ENCODE data around the gene ERICH4.
A peak's percentile ranks its signal among the peaks of the same experiment; 100 is the strongest.

ERICH4 gene

GRCh38 chr19:41449865-41450178, 6.9 kb downstream of the ERICH4 start:
- no peak overlapping the region for H3K23ac ChIP-seq (ENCODE audit: low read depth, low read length, poor library complexity)
- H2AK5ac ChIP-seq (ENCODE audit: low read depth, low read length) = no peak overlapping the region
- H2BK5ac ChIP-seq (ENCODE audit: low read length) = no peak overlapping the region
- no peaks in the 10 kb centered on the region for H3K36me3 ChIP-seq (replicated peaks in 1 of 2; ENCODE audit: control insufficient read depth in 2 of 2, insufficient read depth in 2 of 2, low read length in 2 of 2)
- no peak overlapping the region for H3K18ac ChIP-seq (ENCODE audit: low read length)
- WGBS, 2 donors (ENCODE audit: extremely low coverage in 2 of 2, insufficient read length in 2 of 2, insufficient replicate concordance in 1 of 2) = no CpG with 5 or more reads among the region's 3 CpGs
- no peak overlapping the region for H4K91ac ChIP-seq (ENCODE audit: low read depth, low read length, poor library complexity)
- H3K4ac ChIP-seq (ENCODE audit: low read length) = no peak overlapping the region
- no peak overlapping the region for H3K27ac ChIP-seq (replicated peaks; ENCODE audit: low read length)
- no peaks in the 10 kb centered on the region for H3K9me3 ChIP-seq (replicated peaks in 1 of 2; ENCODE audit: control insufficient read depth in 2 of 2, insufficient read depth in 1 of 2, low read depth in 1 of 2, low read length in 2 of 2)
- no peak overlapping the region for H3K14ac ChIP-seq (ENCODE audit: low read length)
- no peak overlapping the region for H2AFZ ChIP-seq (ENCODE audit: low read length)
- no peak overlapping the region for H3K4me2 ChIP-seq (ENCODE audit: insufficient read depth, low read length, poor library complexity, severe bottlenecking)
- H3K9ac ChIP-seq (ENCODE audit: low read depth, low read length, poor library complexity) = no peak overlapping the region
- no peak for DNase-seq (ENCODE audit: low spot score)
- H3K4me3 ChIP-seq (ENCODE audit: low read length in 2 of 2) = no peak overlapping the region
- no peak overlapping the region for H2BK12ac ChIP-seq (ENCODE audit: low read length)
- H4K8ac ChIP-seq (ENCODE audit: low read depth, low read length) = no peak overlapping the region
- no peaks in the 10 kb centered on the region for H3K79me1 ChIP-seq (ENCODE audit: low read depth, low read length)
- H2BK15ac ChIP-seq (ENCODE audit: low read length) = no peak overlapping the region
- peaks cover 0 to 2% (median 2%) of the 10 kb centered on the region in 3 experiments for H3K27me3 ChIP-seq (ENCODE audit: control insufficient read depth in 3 of 3, insufficient read depth in 3 of 3, low read depth in 1 of 3, low read length in 3 of 3)
- no peaks in the 10 kb centered on the region for H3K4me1 ChIP-seq (ENCODE audit: control insufficient read depth in 2 of 2, insufficient read depth in 1 of 2, low read depth in 1 of 2, low read length in 2 of 2)
- no peak overlapping the region for H2BK120ac ChIP-seq (ENCODE audit: low read depth, low read length)

DNA sequence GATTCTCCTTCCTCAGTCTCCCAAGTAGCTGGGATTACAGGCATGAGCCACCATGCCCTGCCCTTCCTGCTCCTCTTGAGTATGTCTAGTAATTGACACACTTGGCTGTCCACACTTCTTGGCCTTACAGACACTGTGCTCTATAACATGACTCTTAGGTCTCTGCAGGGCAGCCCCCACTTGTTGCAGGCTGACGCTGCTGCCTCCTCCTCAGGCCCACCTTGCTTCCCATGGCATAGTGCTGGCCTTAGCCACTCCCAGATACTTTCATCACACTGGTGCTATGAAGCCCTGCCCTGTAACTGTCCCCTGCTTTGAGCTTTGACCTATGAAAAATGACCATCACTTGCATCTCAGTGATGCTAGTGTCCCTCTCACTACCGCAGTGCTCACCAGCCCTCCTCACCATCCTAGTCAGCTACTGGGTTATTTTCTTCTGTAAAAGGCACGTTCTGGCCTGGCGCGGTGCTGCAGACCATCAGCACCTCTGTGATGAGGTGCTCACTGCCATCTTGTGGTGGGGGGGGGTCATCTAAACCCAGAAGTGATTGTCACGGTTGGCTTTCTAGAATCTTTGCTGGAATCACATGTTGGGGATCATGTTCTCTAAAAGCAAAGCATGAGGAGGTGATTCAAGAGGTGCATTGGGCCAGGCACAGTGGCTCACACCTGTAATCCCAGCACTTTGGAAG, 9.8 kb downstream of the ERICH4 start:
- Histone ChIP-seq H2BK5ac (ENCODE audit: low read length) (no peak overlapping the region), H3K4me3 (ENCODE audit: low read length in 2 of 2) (peak overlapping the region in 1 of 2 donors; percentile 38), H3K18ac (ENCODE audit: low read length) (no peak overlapping the region), H3K4me1 (ENCODE audit: control insufficient read depth in 2 of 2, insufficient read depth in 1 of 2, low read depth in 1 of 2, low read length in 2 of 2) (no peaks in the 10 kb centered on the region), H2BK12ac (ENCODE audit: low read length) (no peak overlapping the region), H3K9ac (ENCODE audit: low read depth, low read length, poor library complexity) (no peak overlapping the region), H2BK15ac (ENCODE audit: low read length) (no peak overlapping the region), H3K79me1 (ENCODE audit: low read depth, low read length) (no peaks in the 10 kb centered on the region), H3K4me2 (ENCODE audit: insufficient read depth, low read length, poor library complexity, severe bottlenecking) (no peak overlapping the region), H3K36me3 (replicated peaks in 1 of 2; ENCODE audit: control insufficient read depth in 2 of 2, insufficient read depth in 2 of 2, low read length in 2 of 2) (no peaks in the 10 kb centered on the region), H2BK120ac (ENCODE audit: low read depth, low read length) (no peak overlapping the region), H4K8ac (ENCODE audit: low read depth, low read length) (no peak overlapping the region), H3K23ac (ENCODE audit: low read depth, low read length, poor library complexity) (no peak overlapping the region), H3K14ac (ENCODE audit: low read length) (no peak overlapping the region), H3K9me3 (replicated peaks in 1 of 2; ENCODE audit: control insufficient read depth in 2 of 2, insufficient read depth in 1 of 2, low read depth in 1 of 2, low read length in 2 of 2) (peaks cover 0 to 2% of the 10 kb centered on the region in 2 donors), H2AFZ (ENCODE audit: low read length) (no peak overlapping the region), H3K4ac (ENCODE audit: low read length) (no peak overlapping the region), H4K91ac (ENCODE audit: low read depth, low read length, poor library complexity) (no peak overlapping the region), H3K27ac (replicated peaks; ENCODE audit: low read length) (no peak overlapping the region), H2AK5ac (ENCODE audit: low read depth, low read length) (no peak overlapping the region), H3K27me3 (ENCODE audit: control insufficient read depth in 3 of 3, insufficient read depth in 3 of 3, low read depth in 1 of 3, low read length in 3 of 3) (peaks cover 0 to 8% (median 0%) of the 10 kb centered on the region in 3 experiments)
- no CpG with 5 or more reads among the region's 6 CpGs for WGBS, 2 donors (ENCODE audit: extremely low coverage in 2 of 2, insufficient read length in 2 of 2, insufficient replicate concordance in 1 of 2)
- DNase-seq (ENCODE audit: low spot score) = no peak

DNA sequence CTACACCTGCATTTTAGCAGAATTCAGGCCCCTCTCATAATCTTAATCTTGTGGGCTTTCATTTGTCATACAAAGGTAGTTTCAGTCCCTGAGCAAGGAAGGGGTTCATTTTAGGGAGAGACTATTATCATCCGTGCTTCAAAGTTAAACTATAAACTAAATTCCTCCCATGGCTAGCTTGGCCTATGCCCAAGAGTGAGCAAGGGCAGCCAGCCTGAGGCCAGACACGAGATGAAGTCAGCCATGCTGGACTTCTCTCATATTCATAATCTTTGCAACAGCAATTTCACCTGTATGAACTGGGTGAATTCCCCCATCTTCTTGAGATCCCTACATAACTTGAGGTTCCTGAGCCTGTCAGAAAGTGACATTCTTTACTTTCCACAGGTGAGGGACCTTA, 13.0 kb downstream of the ERICH4 start:
- H3K14ac ChIP-seq (ENCODE audit: low read length) = no peak overlapping the region
- H2BK12ac ChIP-seq (ENCODE audit: low read length) = no peak overlapping the region

DNA sequence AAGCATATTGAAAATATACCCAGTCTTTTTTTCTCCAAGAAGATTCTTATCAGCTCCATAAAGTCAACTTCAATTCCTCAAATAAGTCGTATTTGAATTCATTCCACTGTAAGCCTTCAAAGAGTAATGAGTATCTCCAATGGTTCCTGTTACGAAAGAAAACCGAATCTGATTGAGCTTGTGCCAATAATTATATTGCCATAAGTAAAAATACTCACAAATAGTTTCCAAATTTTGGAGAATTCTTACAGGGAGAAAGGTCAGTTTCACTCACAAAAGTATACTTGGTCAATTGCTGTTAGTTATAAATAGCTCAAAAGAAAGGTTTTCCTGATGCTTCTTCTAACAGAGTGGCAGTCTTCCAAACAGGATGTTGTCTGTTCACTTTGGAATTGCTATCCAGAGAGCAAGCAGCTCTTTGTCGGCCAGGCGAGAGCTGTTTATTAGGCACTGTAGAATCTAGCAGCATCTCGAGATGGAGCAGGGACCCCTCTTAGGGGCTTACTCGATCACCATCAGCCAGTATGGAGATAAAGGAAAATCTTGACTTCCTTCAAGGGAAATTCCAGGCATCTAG, 13.5 kb downstream of the ERICH4 start:
- Histone ChIP-seq H3K18ac (ENCODE audit: low read length) (no peak overlapping the region), H3K4me3 (ENCODE audit: low read length in 2 of 2) (no peak overlapping the region), H2BK120ac (ENCODE audit: low read depth, low read length) (no peak overlapping the region), H2AK5ac (ENCODE audit: low read depth, low read length) (no peak overlapping the region), H4K91ac (ENCODE audit: low read depth, low read length, poor library complexity) (no peak overlapping the region), H3K27ac (replicated peaks; ENCODE audit: low read length) (no peak overlapping the region), H2BK15ac (ENCODE audit: low read length) (no peak overlapping the region), H3K9me3 (replicated peaks in 1 of 2; ENCODE audit: control insufficient read depth in 2 of 2, insufficient read depth in 1 of 2, low read depth in 1 of 2, low read length in 2 of 2) (peaks cover 0 to 2% of the 10 kb centered on the region in 2 donors), H2BK12ac (ENCODE audit: low read length) (no peak overlapping the region), H3K27me3 (ENCODE audit: control insufficient read depth in 3 of 3, insufficient read depth in 3 of 3, low read depth in 1 of 3, low read length in 3 of 3) (peaks cover 0 to 23% (median 0%) of the 10 kb centered on the region in 3 experiments), H3K9ac (ENCODE audit: low read depth, low read length, poor library complexity) (no peak overlapping the region), H3K4me2 (ENCODE audit: insufficient read depth, low read length, poor library complexity, severe bottlenecking) (no peak overlapping the region), H3K79me1 (ENCODE audit: low read depth, low read length) (no peaks in the 10 kb centered on the region), H3K36me3 (replicated peaks in 1 of 2; ENCODE audit: control insufficient read depth in 2 of 2, insufficient read depth in 2 of 2, low read length in 2 of 2) (no peaks in the 10 kb centered on the region), H4K8ac (ENCODE audit: low read depth, low read length) (no peak overlapping the region), H3K4ac (ENCODE audit: low read length) (no peak overlapping the region), H2BK5ac (ENCODE audit: low read length) (no peak overlapping the region), H3K4me1 (ENCODE audit: control insufficient read depth in 2 of 2, insufficient read depth in 1 of 2, low read depth in 1 of 2, low read length in 2 of 2) (no peaks in the 10 kb centered on the region), H3K14ac (ENCODE audit: low read length) (no peak overlapping the region), H3K23ac (ENCODE audit: low read depth, low read length, poor library complexity) (no peak overlapping the region), H2AFZ (ENCODE audit: low read length) (no peak overlapping the region)
- DNase-seq (ENCODE audit: low spot score) = no peak
- no CpG with 5 or more reads among the region's 7 CpGs for WGBS, 2 donors (ENCODE audit: extremely low coverage in 2 of 2, insufficient read length in 2 of 2, insufficient replicate concordance in 1 of 2)

More for the DNA sequence above, 13.0 kb downstream of the ERICH4 start:
- no peak overlapping the region for H2AK5ac ChIP-seq (ENCODE audit: low read depth, low read length)
- H3K4me1 ChIP-seq (ENCODE audit: control insufficient read depth in 2 of 2, insufficient read depth in 1 of 2, low read depth in 1 of 2, low read length in 2 of 2) = no peaks in the 10 kb centered on the region
- DNase-seq (ENCODE audit: low spot score) = no peak
- H3K9ac ChIP-seq (ENCODE audit: low read depth, low read length, poor library complexity) = no peak overlapping the region
- no peak overlapping the region for H4K8ac ChIP-seq (ENCODE audit: low read depth, low read length)
- H3K4me2 ChIP-seq (ENCODE audit: insufficient read depth, low read length, poor library complexity, severe bottlenecking) = no peak overlapping the region
- no peak overlapping the region for H4K91ac ChIP-seq (ENCODE audit: low read depth, low read length, poor library complexity)
- no peak overlapping the region for H2BK15ac ChIP-seq (ENCODE audit: low read length)
- H3K18ac ChIP-seq (ENCODE audit: low read length) = no peak overlapping the region
- H3K79me1 ChIP-seq (ENCODE audit: low read depth, low read length) = no peaks in the 10 kb centered on the region
- no peaks in the 10 kb centered on the region for H3K36me3 ChIP-seq (replicated peaks in 1 of 2; ENCODE audit: control insufficient read depth in 2 of 2, insufficient read depth in 2 of 2, low read length in 2 of 2)
- no CpG with 5 or more reads among the region's 2 CpGs for WGBS, 2 donors (ENCODE audit: extremely low coverage in 2 of 2, insufficient read length in 2 of 2, insufficient replicate concordance in 1 of 2)
- no peak overlapping the region for H2AFZ ChIP-seq (ENCODE audit: low read length)
- no peak overlapping the region for H2BK5ac ChIP-seq (ENCODE audit: low read length)
- no peak overlapping the region for H3K27ac ChIP-seq (replicated peaks; ENCODE audit: low read length)
- no peak overlapping the region for H2BK120ac ChIP-seq (ENCODE audit: low read depth, low read length)
- no peak overlapping the region for H3K4ac ChIP-seq (ENCODE audit: low read length)
- no peak overlapping the region for H3K4me3 ChIP-seq (ENCODE audit: low read length in 2 of 2)
- peaks cover 0 to 20% (median 0%) of the 10 kb centered on the region in 3 experiments for H3K27me3 ChIP-seq (ENCODE audit: control insufficient read depth in 3 of 3, insufficient read depth in 3 of 3, low read depth in 1 of 3, low read length in 3 of 3)
- H3K9me3 ChIP-seq (replicated peaks in 1 of 2; ENCODE audit: control insufficient read depth in 2 of 2, insufficient read depth in 1 of 2, low read depth in 1 of 2, low read length in 2 of 2) = peaks cover 0 to 2% of the 10 kb centered on the region in 2 donors
- H3K23ac ChIP-seq (ENCODE audit: low read depth, low read length, poor library complexity) = no peak overlapping the region

All from neuronal stem cell (in vitro differentiated cells).